ENCODE results near the gene DENND4B.
"Not testable (repeated sequence)": the region's sequence is repeated elsewhere in the genome, so short reads cannot be mapped to it uniquely, and the experiment has no call there.

DENND4B gene, protein sequence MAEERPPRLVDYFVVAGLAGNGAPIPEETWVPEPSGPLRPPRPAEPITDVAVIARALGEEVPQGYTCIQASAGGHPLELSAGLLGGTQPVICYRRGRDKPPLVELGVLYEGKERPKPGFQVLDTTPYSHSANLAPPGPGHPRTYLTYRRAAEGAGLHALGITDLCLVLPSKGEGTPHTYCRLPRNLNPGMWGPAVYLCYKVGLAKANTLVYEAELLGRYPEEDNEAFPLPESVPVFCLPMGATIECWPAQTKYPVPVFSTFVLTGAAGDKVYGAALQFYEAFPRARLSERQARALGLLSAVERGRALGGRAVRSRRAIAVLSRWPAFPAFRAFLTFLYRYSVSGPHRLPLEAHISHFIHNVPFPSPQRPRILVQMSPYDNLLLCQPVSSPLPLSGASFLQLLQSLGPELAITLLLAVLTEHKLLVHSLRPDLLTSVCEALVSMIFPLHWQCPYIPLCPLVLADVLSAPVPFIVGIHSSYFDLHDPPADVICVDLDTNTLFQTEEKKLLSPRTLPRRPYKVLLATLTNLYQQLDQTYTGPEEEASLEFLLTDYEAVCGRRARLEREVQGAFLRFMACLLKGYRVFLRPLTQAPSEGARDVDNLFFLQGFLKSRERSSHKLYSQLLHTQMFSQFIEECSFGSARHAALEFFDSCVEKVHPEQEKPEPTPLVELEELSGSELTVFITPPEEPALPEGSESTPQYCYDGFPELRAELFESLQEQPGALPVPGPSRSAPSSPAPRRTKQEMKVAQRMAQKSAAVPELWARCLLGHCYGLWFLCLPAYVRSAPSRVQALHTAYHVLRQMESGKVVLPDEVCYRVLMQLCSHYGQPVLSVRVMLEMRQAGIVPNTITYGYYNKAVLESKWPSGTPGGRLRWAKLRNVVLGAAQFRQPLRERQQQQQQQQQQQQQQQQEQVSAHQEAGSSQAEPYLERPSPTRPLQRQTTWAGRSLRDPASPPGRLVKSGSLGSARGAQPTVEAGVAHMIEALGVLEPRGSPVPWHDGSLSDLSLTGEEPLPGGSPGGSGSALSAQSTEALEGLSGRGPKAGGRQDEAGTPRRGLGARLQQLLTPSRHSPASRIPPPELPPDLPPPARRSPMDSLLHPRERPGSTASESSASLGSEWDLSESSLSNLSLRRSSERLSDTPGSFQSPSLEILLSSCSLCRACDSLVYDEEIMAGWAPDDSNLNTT (N-terminal part only)

GRCh38 chr1:153946622-153947241 is at the start of gene DENND4B:
TSS of gene DENND4B (minus strand) at chr1:153946718. CDS start at chr1:153944374, 2,344 bp downstream.
- peak; percentile 82 for DNase-seq

DNA sequence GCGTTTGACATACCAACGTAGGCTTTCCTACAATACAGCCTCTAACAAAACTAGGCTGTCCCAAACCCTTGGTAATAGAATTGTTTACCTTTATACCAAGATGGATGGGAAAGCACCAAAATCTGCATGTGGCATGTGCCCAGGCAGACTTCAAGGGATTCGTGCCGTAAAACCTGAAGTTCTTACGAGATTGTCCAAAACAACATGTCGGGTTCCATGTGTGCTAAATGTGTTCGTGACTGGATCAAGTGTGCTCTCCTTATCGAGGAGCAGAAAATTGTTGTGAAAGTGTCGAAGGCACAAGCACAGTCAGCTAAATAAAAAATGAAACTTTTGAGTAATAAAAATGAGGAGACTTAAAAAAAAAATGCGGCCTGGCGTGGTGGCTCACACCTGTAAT is 49.1 kb upstream of the DENND4B start:
- DNase-seq, result no peak

DNA sequence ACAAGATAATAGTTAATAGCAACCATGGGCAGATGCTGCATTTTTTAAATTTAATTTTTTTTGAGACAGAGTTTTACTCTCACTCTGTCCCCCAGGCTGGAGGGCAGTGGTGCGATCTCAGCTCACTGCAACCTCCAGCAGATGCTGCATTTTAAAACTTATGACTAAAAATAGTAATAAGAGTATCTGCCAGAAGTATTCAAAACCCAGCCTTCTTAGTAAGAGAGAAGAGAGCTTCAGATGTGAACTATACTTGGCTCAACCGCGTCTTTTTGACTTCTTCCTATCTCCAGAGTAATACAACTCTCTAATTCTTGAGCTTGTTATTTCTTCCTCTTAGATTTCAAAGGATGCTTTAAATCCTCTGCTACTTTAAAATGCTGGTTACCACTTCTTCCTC is 48.7 kb upstream of the DENND4B start:
- DNase-seq, result no peak

DNA sequence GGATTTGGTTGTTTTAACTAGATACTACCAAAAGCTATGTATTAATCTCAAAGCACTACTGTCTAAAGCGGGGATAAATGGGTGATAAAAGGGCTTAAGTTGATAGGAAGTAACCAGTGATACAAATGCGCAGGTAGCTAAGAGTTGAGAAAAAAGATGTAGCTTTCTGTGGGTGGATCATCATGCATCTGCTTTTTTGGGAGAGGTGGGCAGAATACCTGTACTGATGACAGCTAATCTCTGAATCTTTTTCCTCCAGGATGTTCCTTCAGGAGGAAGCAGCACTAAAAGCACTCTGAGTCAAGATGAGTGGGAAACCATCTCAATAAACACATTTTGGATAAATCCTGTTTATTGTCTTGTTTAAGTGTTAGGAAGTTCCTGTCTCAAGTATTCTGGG is 45.3 kb upstream of the DENND4B start:
- no peak for DNase-seq

GRCh38 chr1:153991151-153991630 is 44.7 kb upstream of the DENND4B start:
- DNase-seq, result no peak

DNA sequence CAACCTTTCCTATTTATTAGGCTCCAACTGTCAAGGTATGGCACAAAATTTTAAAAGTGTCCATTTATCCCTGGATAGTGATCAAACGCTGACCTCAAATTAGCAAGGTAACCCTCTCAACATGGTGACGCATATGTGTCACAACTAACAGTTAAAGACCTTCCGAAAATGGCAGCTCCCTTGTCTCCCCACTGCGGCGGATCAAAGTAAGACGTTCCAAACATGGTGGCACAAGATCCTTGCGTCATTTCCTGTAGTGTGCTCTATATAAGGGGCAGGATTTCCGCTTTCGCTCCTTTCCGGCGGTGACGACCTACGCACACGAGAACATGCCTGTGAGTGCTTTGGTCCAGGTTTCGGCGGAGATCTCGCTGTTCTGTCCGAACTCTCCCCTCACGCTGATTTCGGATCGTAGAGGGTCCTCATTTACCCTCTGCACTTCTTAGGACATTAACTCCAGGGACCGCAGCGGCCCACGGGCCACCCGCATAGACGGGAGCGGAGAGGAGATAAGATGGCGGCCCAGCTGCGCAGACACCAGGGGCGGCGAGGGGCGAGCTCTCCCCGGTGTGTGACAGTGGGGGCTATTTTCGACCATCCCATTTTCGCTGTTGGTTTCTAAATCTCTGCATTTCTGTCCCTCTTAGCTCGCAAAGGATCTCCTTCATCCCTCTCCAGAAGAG is 44.1 kb upstream of the DENND4B start, which contains the start of gene RPS27:
TSS of gene RPS27 (plus strand) at position 295 of the 683 bp plus-strand sequence. CDS start at position 330, 35 bp downstream.
- peak; percentile 97 for DNase-seq

DNA sequence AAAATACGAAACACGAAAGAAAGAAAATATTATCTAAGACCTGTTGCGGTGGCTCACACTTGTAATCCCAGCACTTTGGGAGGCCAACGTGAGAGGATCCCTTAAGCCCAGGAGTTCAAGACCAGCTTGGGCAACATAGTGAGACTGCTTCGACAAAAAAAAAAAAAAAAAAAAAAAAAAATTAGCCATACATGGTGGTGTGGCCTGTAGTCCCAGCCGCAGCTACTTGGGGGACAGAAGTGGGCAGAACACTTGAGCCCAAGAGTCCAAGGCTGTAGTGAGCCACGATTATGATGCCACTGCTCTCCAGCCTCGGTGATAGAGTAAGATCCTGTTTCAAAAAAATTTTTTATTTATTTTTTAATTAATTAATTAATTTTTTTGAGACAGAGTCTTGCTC is 41.1 kb upstream of the DENND4B start:
- DNase-seq, result no peak

GRCh38 chr1:153985941-153986761 is 39.6 kb upstream of the DENND4B start, which contains the start of gene RAB13:
TSS of gene RAB13 (minus strand) at chr1:153986339. CDS start at chr1:153986236, 103 bp downstream.
- DNase-seq, result no peak

- peak; percentile 42 for DNase-seq
These were observed 38.9 kb upstream of the DENND4B start for GRCh38 chr1:153985341-153985912.

DNA sequence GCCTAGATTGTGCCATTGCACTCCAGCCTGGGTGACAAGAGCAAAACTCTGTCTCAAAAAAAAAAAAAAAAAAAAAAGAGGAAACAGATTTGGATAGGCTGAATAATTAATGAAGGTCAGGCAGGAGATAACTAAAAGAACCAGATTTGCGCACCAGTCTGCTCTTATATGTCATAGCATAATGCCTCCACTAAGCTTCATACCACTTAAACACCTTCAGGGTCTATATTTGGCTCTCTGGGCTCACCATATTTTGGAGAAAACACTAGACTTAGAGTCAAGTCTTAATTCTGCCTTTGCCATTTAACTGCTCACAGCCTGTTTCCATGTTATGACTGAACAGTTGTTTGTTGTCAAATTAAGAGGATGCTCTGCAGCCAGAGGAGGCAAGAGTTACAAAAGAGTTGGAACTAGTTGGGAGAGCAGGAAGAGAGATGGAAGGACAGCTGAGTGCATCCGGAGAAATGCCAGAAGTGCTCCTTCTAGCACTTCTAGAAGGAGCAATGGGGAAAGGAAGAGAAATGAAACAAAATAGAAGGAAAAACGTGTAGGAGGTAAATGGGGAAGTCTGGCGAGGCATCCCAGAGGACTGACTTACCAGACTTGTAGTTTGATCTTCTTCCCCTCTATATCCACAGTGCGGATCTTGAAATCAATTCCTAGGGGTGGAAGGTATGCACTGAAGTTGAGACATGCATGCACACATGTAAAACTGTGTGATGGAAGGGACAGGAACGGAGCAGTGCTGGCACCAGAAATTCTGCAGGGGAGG is 37.8 kb upstream of the DENND4B start:
- no peak for DNase-seq

DNA sequence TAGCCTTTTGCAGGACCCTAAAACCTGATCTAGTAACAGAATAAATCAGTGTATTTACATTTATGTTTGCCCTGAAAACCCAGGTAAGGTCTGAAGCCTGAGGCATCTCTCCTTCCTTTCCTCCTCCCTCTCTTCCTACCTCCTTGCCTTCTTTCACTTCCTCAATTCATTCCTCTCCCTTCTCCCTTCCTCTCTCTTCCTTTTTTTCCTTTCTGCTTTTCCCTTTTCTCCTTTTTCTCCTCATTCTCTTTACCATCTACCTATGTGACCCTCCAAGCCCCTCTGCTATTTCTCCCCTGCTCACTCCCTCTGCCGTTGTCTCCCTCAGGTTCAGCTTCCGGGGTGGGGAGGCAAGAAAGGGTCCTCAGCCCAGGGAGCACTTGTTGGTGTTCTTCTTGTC is 35.2 kb upstream of the DENND4B start:
- not testable (repeated sequence) for DNase-seq

- not testable (repeated sequence) for DNase-seq
These were observed 32.6 kb upstream of the DENND4B start for GRCh38 chr1:153979091-153979490.

GRCh38 chr1:153978274-153978909 is 31.9 kb upstream of the DENND4B start:
- no peak for DNase-seq

GRCh38 chr1:153977250-153978240 is 31.0 kb upstream of the DENND4B start, which contains the start of gene JTB:
TSS of gene JTB (minus strand) at chr1:153977674. CDS start at chr1:153977252, 422 bp downstream.
- DNase-seq, result peak; percentile 81

GRCh38 chr1:153976819-153977249 is 30.3 kb upstream of the DENND4B start:
- DNase-seq, result no peak

DNA sequence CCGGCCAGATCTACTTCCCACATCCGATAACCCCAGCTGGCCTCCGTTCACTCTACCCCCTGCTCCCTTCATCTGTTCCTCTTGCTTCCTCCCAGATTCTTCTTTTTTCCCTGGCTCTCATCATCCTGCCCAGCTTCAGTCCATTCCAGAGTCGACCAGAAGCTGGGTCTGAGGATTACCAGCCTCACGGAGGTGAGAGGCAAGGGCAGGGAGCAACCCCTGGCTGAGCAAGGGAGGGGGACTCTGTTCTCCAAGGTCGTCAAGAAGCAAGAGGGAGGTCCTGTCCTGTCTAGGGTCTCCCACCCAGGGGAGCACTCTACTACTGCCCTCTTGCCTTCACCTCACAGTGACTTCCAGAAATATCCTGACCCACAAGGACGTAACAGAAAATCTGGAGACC is 27.0 kb upstream of the DENND4B start:
- DNase-seq, result no peak

DNA sequence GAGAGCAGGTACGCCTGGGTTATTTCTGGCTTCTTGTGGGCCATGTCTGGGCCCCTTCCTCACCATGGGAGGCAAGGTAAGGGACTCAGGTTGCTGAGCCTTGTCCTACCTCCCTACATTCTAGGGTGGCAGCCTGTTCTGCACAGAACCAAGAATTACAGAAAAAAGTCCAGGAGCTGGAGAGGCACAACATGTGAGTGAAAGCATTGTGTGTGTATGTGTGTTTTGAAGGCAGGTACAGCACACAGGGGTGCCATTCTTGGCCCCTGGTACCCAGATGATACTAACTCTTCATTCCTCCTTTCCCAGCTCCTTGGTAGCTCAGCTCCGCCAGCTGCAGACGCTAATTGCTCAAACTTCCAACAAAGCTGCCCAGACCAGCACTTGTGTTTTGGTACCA is 26.6 kb upstream of the DENND4B start:
- no peak for DNase-seq

DNA sequence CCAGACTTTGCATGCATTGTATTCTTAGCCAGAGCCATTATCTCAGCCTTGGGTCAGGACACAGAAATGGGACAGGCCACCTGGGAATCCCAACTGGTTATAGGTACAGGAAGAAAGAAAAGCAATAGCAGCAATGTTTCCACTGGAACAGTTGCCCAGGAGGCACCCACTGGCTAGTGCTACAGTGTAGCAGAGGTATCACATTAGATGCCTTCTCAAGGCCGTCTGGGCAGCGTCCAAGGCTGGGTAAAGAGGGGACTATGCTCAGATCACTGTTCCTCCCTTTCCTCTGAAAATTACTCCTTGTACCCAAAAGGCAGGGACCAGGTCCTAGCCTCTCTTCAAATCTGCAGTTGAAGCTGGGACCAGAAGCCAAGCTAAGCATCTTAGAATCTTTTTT is 23.8 kb upstream of the DENND4B start:
- DNase-seq, result no peak
